Choroid plexus epithelial cell (primary cell): Measurements from ENCODE around the gene KMT2E.
A peak's percentile ranks its signal among the peaks of the same experiment; 100 is the strongest.
"Not testable (repeated sequence)": the region's sequence is repeated elsewhere in the genome, so short reads cannot be mapped to it uniquely, and the experiment has no call there.

Experiments used
- DNase-seq: peaks from one replicate; pipeline ENCODE4 v3.0.0-alpha.2; 2010; ENCODE audit warnings: low read depth
- H3K4me3 ChIP-seq: 2 replicates; pipeline ENCODE4 v1.5.1; 2011; ENCODE audit warnings: low read depth, mild to moderate bottlenecking, control low read depth, low read length, moderate library complexity
- TF ChIP-seq, protein P1 (sequence below): conservative IDR thresholded peaks from 2 replicates; pipeline ENCODE4 v1.5.1; 2011; ENCODE audit warnings: low read depth, mild to moderate bottlenecking, control low read depth, inconsistent platforms, low read length, moderate library complexity

KMT2E gene

DNA sequence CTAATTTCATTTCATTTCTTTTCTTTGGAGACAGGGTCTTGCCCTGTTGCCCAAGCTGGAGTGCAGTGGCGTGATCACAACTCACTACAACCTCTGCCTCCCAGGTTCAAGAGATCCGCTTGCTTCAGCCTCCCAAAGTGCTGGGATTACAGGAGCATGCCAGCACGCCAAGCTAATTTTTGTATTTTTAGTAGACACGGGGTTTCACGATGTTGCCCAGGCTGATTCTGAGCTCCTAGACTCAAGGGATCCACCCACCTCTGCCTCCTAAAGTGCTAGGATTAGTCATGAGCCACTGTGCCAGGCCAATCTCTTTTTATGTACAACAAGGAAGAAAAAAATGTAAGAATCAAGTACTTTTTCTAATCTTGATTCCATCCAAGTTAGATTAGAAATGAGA, 10.7 kb upstream of the KMT2E start:
- peak; percentile 77 for DNase-seq
- peak overlapping the region; percentile 6 for H3K4me3 ChIP-seq
- TF ChIP-seq, protein P1, sequence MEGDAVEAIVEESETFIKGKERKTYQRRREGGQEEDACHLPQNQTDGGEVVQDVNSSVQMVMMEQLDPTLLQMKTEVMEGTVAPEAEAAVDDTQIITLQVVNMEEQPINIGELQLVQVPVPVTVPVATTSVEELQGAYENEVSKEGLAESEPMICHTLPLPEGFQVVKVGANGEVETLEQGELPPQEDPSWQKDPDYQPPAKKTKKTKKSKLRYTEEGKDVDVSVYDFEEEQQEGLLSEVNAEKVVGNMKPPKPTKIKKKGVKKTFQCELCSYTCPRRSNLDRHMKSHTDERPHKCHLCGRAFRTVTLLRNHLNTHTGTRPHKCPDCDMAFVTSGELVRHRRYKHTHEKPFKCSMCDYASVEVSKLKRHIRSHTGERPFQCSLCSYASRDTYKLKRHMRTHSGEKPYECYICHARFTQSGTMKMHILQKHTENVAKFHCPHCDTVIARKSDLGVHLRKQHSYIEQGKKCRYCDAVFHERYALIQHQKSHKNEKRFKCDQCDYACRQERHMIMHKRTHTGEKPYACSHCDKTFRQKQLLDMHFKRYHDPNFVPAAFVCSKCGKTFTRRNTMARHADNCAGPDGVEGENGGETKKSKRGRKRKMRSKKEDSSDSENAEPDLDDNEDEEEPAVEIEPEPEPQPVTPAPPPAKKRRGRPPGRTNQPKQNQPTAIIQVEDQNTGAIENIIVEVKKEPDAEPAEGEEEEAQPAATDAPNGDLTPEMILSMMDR, result no peak

DNA sequence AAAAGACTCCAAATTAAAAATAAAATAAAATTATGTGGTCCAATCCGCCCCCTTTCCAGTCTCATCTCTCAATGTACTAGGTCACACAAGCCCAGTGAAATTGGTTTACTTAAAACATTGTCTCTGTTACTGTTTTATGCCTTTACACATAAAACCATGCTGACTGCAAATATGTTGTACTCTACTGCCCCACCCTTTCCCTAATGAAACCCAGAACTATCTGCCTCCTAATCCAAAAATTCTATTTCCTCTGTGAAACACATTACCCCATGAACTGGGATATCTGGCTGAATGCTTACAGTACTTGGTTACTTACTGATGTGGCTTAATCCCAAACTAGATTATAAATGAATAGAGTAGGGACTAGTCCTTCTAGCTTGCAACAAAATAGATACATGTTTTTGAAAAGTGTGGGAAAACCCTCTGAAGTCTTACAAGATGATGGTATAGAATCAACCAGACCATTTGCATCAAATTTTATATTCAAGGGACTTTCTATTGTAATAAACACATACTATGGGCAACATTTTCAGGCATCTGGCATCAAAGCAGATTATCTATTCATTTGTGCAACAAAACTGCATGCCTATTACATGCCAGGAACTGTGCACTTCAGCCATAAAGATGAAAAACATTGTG, 10.0 kb upstream of the KMT2E start:
- TF ChIP-seq, protein P1, result no peak
- no peak overlapping the region for H3K4me3 ChIP-seq
- no peak for DNase-seq

DNA sequence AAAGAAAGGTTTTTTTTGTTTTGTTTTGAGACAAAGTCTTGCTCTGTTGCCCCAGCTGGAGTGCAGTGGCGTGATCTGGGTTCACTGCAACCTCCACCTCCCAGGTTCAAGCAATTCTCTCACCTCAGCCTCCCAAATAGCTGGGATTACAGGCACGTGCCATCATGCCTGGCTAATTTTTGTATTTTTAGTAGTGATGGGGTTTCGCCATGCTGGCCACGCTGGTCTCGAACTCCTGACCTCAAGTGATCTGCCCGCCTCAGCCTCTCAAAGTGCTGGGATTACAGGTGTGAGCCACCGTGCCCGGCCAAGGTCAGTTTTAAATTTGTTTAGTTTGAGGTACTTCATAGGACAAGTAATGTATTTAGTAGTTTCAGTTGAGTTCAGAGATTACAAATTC, 9.0 kb upstream of the KMT2E start:
- H3K4me3 ChIP-seq, DNase-seq: not testable (repeated sequence)

GRCh38 chr7:105005486-105005885, 8.5 kb upstream of the KMT2E start:
- not testable (repeated sequence) for H3K4me3 ChIP-seq, DNase-seq

- TF ChIP-seq, protein P1, result peak; percentile 21
- no peak overlapping the region for H3K4me3 ChIP-seq
- DNase-seq, result no peak
Measured at GRCh38 chr7:105006367-105007136, 7.5 kb upstream of the KMT2E start.

DNA sequence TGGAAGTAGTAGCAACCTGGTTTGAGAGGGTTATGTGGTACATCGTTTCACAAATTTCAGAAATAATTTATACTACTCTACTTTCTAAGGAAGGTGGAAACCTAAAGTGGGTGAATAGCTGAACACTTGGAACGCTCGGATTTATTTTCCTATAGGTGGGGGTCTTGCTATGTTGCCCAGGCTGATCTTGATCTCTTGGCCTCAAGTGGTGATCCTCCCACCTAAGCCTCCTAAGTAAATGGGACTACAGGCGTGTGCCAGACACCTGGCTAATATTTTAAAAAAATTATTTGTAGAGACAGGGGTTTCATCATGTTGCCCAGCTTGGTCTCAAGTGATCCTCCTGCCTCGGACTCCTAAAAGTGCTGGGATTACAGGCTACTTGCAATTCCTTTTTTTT, 6.7 kb upstream of the KMT2E start:
- no peak overlapping the region for H3K4me3 ChIP-seq
- DNase-seq, result no peak
- TF ChIP-seq, protein P1, result no peak

DNA sequence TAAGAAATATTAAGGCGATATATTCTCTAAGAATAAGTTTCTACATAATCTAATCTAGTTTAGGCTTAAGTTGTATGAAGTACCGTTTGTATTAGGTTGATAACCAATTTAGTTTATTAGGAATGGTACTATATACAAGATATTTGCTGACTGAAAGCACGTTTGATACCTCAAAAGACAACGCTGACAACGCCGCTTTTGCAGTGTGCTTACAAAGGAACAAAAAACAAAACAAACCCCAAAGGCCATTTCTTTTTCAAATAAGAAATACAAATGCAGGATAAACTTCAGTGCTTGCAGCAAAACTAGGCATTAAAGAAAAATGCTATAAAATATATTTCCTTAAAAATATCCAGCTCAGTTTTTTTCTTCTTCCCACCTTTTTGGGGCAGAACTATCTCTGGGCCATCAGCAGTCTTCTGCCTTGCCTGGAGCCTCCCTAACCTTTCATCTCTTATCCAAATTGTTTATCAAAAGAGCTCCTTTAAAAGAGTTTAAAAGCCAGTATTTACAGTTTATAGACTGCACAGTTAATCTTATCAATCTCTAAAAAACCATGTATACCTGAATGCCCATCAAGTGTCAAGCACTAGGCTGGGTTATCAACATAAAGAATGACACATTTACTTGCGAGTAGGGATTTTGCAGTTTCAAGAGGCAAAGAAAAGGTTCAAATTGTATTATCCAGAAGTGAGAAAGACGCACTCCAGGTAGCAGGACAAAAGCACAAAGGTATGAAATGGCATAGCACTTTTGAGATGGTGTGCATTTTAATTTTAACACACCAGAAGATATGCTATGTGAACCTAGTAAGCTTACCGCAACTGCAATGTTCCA, 4.1 kb upstream of the KMT2E start:
- no peak for DNase-seq
- peak overlapping the region; percentile 95 for H3K4me3 ChIP-seq
- TF ChIP-seq, protein P1, result no peak
